Inflammatory macrophage treated with lipopolysaccharide for 4 hours (primary cell): Measurements from ENCODE around the gene IFNLR1.

Experiments
- DNase-seq: peaks from one replicate; pipeline ENCODE4 v3.0.0-alpha.2; 2020

The IFNLR1 gene

GRCh38 chr1:24147194-24147593 lies 39.9 kb downstream of the IFNLR1 start:
- no peak for DNase-seq

- no peak for DNase-seq
These were observed 44.2 kb downstream of the IFNLR1 start, which contains the start of gene IL22RA1 for GRCh38 chr1:24142546-24143534. Gene IL22RA1, minus strand, starts transcription at chr1:24143140. Its CDS starts 58 bp downstream, at chr1:24143082.

- DNase-seq, result no peak
These were observed 45.6 kb downstream of the IFNLR1 start for GRCh38 chr1:24141311-24141997.

- no peak for DNase-seq
These were observed 46.3 kb downstream of the IFNLR1 start for GRCh38 chr1:24140741-24141181.

- DNase-seq, result peak; percentile 71
These were observed 47.2 kb downstream of the IFNLR1 start for GRCh38 chr1:24139841-24140425.

GRCh38 chr1:24139222-24139489 lies 47.9 kb downstream of the IFNLR1 start:
- DNase-seq, result no peak

GRCh38 chr1:24138476-24139221 lies 48.4 kb downstream of the IFNLR1 start:
- DNase-seq, result peak; percentile 26

GRCh38 chr1:24136956-24137539 lies 50.0 kb downstream of the IFNLR1 start:
- no peak for DNase-seq

- no peak for DNase-seq
These were observed 52.7 kb downstream of the IFNLR1 start for GRCh38 chr1:24134376-24134775.

- no peak for DNase-seq
These were observed 53.3 kb downstream of the IFNLR1 start for GRCh38 chr1:24133819-24134218.

GRCh38 chr1:24130385-24130784 lies 56.7 kb downstream of the IFNLR1 start:
- DNase-seq, result no peak

- DNase-seq, result no peak
These were observed 59.2 kb downstream of the IFNLR1 start for GRCh38 chr1:24127801-24128363.

- no peak for DNase-seq
These were observed 59.8 kb downstream of the IFNLR1 start for GRCh38 chr1:24127134-24127800.

GRCh38 chr1:24126672-24127023 lies 60.4 kb downstream of the IFNLR1 start:
- no peak for DNase-seq

- DNase-seq, result peak; percentile 82
These were observed 60.9 kb downstream of the IFNLR1 start for GRCh38 chr1:24126018-24126671.

- peak; percentile 74 for DNase-seq
These were observed 61.6 kb downstream of the IFNLR1 start for GRCh38 chr1:24125456-24125855.

GRCh38 chr1:24124980-24125379 lies 62.1 kb downstream of the IFNLR1 start:
- DNase-seq, result no peak

- DNase-seq, result no peak
These were observed 63.5 kb downstream of the IFNLR1 start for GRCh38 chr1:24123611-24124010.

GRCh38 chr1:24122776-24123175 lies 64.3 kb downstream of the IFNLR1 start:
- no peak for DNase-seq

- DNase-seq, result no peak
These were observed 65.7 kb downstream of the IFNLR1 start for GRCh38 chr1:24121406-24121805.

GRCh38 chr1:24120965-24121364 lies 66.1 kb downstream of the IFNLR1 start:
- DNase-seq, result no peak
